NB4 (cell line): ENCODE results near the gene ANP32A.

ENCODE experiments used
- MYC ChIP-seq: IDR thresholded peaks from 2 replicates; pipeline ENCODE4 v1.6.1; 2011; ENCODE audit warnings: low read depth, low read length
- POLR2A ChIP-seq: IDR thresholded peaks from 2 replicates; pipeline ENCODE4 v1.6.1; 2011; ENCODE audit warnings: mild to moderate bottlenecking; ENCODE audit not compliant: insufficient read length; ENCODE audit errors: extremely low read depth
- TF ChIP-seq, protein P1 (sequence below): IDR thresholded peaks from one replicate; pipeline ENCODE4 v1.5.1; 2012; ENCODE audit warnings: low read depth, low read length

DNA sequence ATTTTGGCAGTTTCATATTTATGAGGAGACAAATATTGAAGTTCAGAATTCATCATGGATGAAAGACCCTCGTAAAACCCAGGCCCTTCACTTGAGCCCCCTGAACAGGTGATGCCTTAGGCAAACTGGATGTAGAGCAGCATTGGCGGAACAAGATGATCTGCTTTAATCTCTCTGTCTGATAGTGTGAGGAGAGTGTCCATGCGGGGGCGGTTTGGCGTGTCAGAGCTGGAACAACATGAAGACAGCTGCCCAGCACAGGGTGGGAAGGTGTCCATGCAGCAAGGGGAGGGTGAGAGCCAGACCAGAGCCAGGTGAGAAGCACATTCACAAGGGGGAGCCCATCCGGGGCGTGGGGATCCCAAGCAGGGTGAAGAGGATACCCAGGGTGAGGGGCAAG is 31.8 kb upstream of the ANP32A start:
- no peak for TF ChIP-seq POLR2A
- TF ChIP-seq, protein P1, sequence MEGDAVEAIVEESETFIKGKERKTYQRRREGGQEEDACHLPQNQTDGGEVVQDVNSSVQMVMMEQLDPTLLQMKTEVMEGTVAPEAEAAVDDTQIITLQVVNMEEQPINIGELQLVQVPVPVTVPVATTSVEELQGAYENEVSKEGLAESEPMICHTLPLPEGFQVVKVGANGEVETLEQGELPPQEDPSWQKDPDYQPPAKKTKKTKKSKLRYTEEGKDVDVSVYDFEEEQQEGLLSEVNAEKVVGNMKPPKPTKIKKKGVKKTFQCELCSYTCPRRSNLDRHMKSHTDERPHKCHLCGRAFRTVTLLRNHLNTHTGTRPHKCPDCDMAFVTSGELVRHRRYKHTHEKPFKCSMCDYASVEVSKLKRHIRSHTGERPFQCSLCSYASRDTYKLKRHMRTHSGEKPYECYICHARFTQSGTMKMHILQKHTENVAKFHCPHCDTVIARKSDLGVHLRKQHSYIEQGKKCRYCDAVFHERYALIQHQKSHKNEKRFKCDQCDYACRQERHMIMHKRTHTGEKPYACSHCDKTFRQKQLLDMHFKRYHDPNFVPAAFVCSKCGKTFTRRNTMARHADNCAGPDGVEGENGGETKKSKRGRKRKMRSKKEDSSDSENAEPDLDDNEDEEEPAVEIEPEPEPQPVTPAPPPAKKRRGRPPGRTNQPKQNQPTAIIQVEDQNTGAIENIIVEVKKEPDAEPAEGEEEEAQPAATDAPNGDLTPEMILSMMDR = no peak
- no peak for TF ChIP-seq MYC
